NCI-H526 (cell line): ENCODE data around the gene PCF11.

Experiments used
- DNase-seq, 2 experiments: peaks; one replicate each; lab custom pipeline; 2025; lab: John Stamatoyannopoulos, UW

PCF11 gene

GRCh38 chr11:83151274-83151977 lies 5.5 kb upstream of the PCF11 start:
- DNase-seq = no peak

GRCh38 chr11:83152264-83152663 lies 4.7 kb upstream of the PCF11 start:
- DNase-seq = no peak

GRCh38 chr11:83153764-83154163 lies 3.2 kb upstream of the PCF11 start:
- DNase-seq = no peak

- DNase-seq = peak; percentile 100
Measured at GRCh38 chr11:83156144-83156995, 561 bp upstream of the PCF11 start.

GRCh38 chr11:83157594-83158356 lies 844 bp downstream of the PCF11 start:
- peak; percentile 75 to 76 for DNase-seq

- no peak for DNase-seq
Measured at GRCh38 chr11:83158357-83158786, 1.4 kb downstream of the PCF11 start.

GRCh38 chr11:83158965-83159901 lies 2.3 kb downstream of the PCF11 start:
- no peak for DNase-seq

GRCh38 chr11:83159902-83160865 lies 3.3 kb downstream of the PCF11 start:
- DNase-seq = peak; percentile 20 to 49

GRCh38 chr11:83161610-83162199 lies 4.8 kb downstream of the PCF11 start:
- no peak for DNase-seq

- DNase-seq = no peak
Measured at GRCh38 chr11:83162377-83162776, 5.4 kb downstream of the PCF11 start.

- no peak for DNase-seq
Measured at GRCh38 chr11:83166193-83166866, 9.4 kb downstream of the PCF11 start.

GRCh38 chr11:83168756-83169155 lies 11.8 kb downstream of the PCF11 start:
- DNase-seq = no peak

GRCh38 chr11:83170865-83171264 lies 13.9 kb downstream of the PCF11 start:
- DNase-seq = no peak

- DNase-seq = no peak
Measured at GRCh38 chr11:83172551-83172950, 15.6 kb downstream of the PCF11 start.

GRCh38 chr11:83174008-83174407 lies 17.1 kb downstream of the PCF11 start:
- DNase-seq = no peak

- no peak for DNase-seq
Measured at GRCh38 chr11:83175815-83176214, 18.9 kb downstream of the PCF11 start.

GRCh38 chr11:83181815-83182214 lies 24.9 kb downstream of the PCF11 start:
- DNase-seq = no peak

GRCh38 chr11:83185767-83186166 lies 28.8 kb downstream of the PCF11 start:
- no peak for DNase-seq

- no peak for DNase-seq
Measured at GRCh38 chr11:83187465-83187864, 30.5 kb downstream of the PCF11 start.
